B cell (primary cell): ENCODE measurements around the gene SNAPC4.

Experiments
- CTCF ChIP-seq: fragments of 200-600 bp; IDR thresholded peaks from one replicate; pipeline ENCODE4 v1.8.0; 2022; ENCODE audit warnings: antibody characterized with exemption, mild to moderate bottlenecking
- EZH2 ChIP-seq: IDR thresholded peaks from 2 replicates; pipeline ENCODE4 v1.6.1; 2012; ENCODE audit warnings: borderline replicate concordance, low read depth, mild to moderate bottlenecking, moderate library complexity, low read length; ENCODE audit not compliant: insufficient read depth, poor library complexity, severe bottlenecking

GRCh38 chr9:136402067-136402466 is 2.1 kb upstream of the SNAPC4 start:
- TF ChIP-seq CTCF = no peak
- TF ChIP-seq EZH2 = no peak
